ENCODE measurements around the gene CRTC1. TPM values are rescaled to one million over a fixed set of nuclear protein-coding genes. Genes with fewer than 3 reads are reported as not detected.

CRTC1 gene
- total and polyA plus RNA-seq, 10 donors = 3.1 to 15.7 (median 8.2) TPM

GRCh38 chr19:18669524-18669817 lies 14.0 kb upstream of the CRTC1 start:
- TF ChIP-seq POLR2AphosphoS5 (IDR thresholded peaks at IDR 0.05) = no peak

GRCh38 chr19:18669883-18670282 lies 13.6 kb upstream of the CRTC1 start:
- WGBS, 5 donors = 89 to 96% (median 94%) methylated on average over 11 of the region's 11 CpGs
- TF ChIP-seq POLR2AphosphoS5 (IDR thresholded peaks at IDR 0.05) (no peak), POLR2A (IDR thresholded peaks at IDR 0.05) (no peak), CTCF (IDR thresholded peaks at IDR 0.05 in 8 of 11, conservative IDR thresholded peaks at IDR 0.05 in 3 of 11) (no peak)
- Histone ChIP-seq H3K4me1 (peaks cover 0 to 17% (median 0%) of the 10 kb centered on the region in 6 donors), H3K27ac (no peak overlapping the region), H3K4me3 (no peak overlapping the region), H3K9me3 (no peaks in the 10 kb centered on the region), H3K27me3 (replicated peaks in 1 of 7) (no peaks in the 10 kb centered on the region), H3K36me3 (peaks cover 0 to 76% (median 31%) of the 10 kb centered on the region in 6 donors)
- no peak for DNase-seq
- intact Hi-C loops (cut with DNase I; ENCODE audit: low total_unique reads) = no loop called here

More at GRCh38 chr19:18669524-18669817, 14.0 kb upstream of the CRTC1 start:
- 90 to 95% (median 94%) methylated on average over 12 of the region's 12 CpGs for whole genome bisulfite sequencing, 5 donors
- H3K4me3 ChIP-seq = no peak overlapping the region
- peaks cover 0 to 80% (median 31%) of the 10 kb centered on the region in 6 donors for H3K36me3 ChIP-seq
- H3K9me3 ChIP-seq = no peaks in the 10 kb centered on the region
- no peak for DNase-seq
- H3K4me1 ChIP-seq = peaks cover 0 to 19% (median 2%) of the 10 kb centered on the region in 6 donors
- no peaks in the 10 kb centered on the region for H3K27me3 ChIP-seq (replicated peaks in 1 of 7)
- intact Hi-C loops (cut with DNase I; ENCODE audit: low total_unique reads) = no loop called here
- no peak overlapping the region for H3K27ac ChIP-seq

GRCh38 chr19:18670312-18670711 lies 13.2 kb upstream of the CRTC1 start:
- Histone ChIP-seq H3K9me3 (no peaks in the 10 kb centered on the region), H3K27ac (no peak overlapping the region), H3K27me3 (replicated peaks in 1 of 7) (no peaks in the 10 kb centered on the region), H3K36me3 (peaks cover 0 to 72% (median 31%) of the 10 kb centered on the region in 6 donors), H3K4me1 (peaks cover 0 to 14% (median 0%) of the 10 kb centered on the region in 6 donors), H3K4me3 (no peak overlapping the region)
- intact Hi-C loops (cut with DNase I; ENCODE audit: low total_unique reads) = no loop called here
- 89 to 93% (median 90%) methylated on average over 13 of the region's 13 CpGs for WGBS, 5 donors
- DNase-seq = no peak
- no peak for TF ChIP-seq POLR2A (IDR thresholded peaks at IDR 0.05)
- TF ChIP-seq POLR2AphosphoS5 (IDR thresholded peaks at IDR 0.05) = no peak
- TF ChIP-seq CTCF (IDR thresholded peaks at IDR 0.05 in 8 of 11, conservative IDR thresholded peaks at IDR 0.05 in 3 of 11) = no peak

- H3K4me1 ChIP-seq = peaks cover 0 to 3% (median 0%) of the 10 kb centered on the region in 6 donors
- no peak for TF ChIP-seq CTCF (IDR thresholded peaks at IDR 0.05 in 8 of 11, conservative IDR thresholded peaks at IDR 0.05 in 3 of 11)
- TF ChIP-seq POLR2A (IDR thresholded peaks at IDR 0.05) = no peak
- no peak for TF ChIP-seq POLR2AphosphoS5 (IDR thresholded peaks at IDR 0.05)
- no peak overlapping the region for H3K27ac ChIP-seq
- 91 to 96% (median 92%) methylated on average over 30 to 35 of the region's 35 CpGs for WGBS, 5 donors
- H3K4me3 ChIP-seq = no peak overlapping the region
- DNase-seq = no peak
- H3K9me3 ChIP-seq = no peaks in the 10 kb centered on the region
- intact Hi-C loops (cut with DNase I; ENCODE audit: low total_unique reads) = no loop called here
- peaks cover 0 to 60% (median 28%) of the 10 kb centered on the region in 6 donors for H3K36me3 ChIP-seq
- H3K27me3 ChIP-seq (replicated peaks in 1 of 7) = no peaks in the 10 kb centered on the region
Observed at GRCh38 chr19:18671303-18672043, 12.0 kb upstream of the CRTC1 start.
